SK-N-SH treated with all-trans-retinoic acid at 6 μM for 48 hours (cell line): ENCODE data around the gene ANKRD11.

ENCODE experiments used
- ATAC-seq: fragments of 200-7000 bp; cut with Tn5 transposase; 3 replicates; pipeline ENCODE4 v1.9.1; 2020; ENCODE audit warnings: mild to moderate bottlenecking, moderate library complexity
- ARNTL ChIP-seq: fragments of 450-650 bp; formaldehyde crosslinking; IDR thresholded peaks from 2 replicates; pipeline ENCODE4 v1.5.0; 2020; ENCODE audit warnings: low read depth, mild to moderate bottlenecking, moderate library complexity, borderline replicate concordance
- BACH2 ChIP-seq: fragments of 250-450 bp; sonication (Bioruptor Pico); IDR thresholded peaks from 2 replicates; pipeline ENCODE4 v1.9.0; 2021; ENCODE audit warnings: mild to moderate bottlenecking, borderline replicate concordance
- CSDC2 ChIP-seq: fragments of 250-450 bp; sonication (Bioruptor Pico); IDR thresholded peaks from 2 replicates; pipeline ENCODE4 v1.5.0; 2020; ENCODE audit warnings: mild to moderate bottlenecking, moderate library complexity
- ESRRG ChIP-seq: fragments of 250-450 bp; sonication (Bioruptor Pico); IDR thresholded peaks from 2 replicates; pipeline ENCODE4 v1.6.1; 2021; ENCODE audit warnings: mild to moderate bottlenecking
- GLIS3 ChIP-seq: fragments of 250-450 bp; sonication (Bioruptor Pico); IDR thresholded peaks from 2 replicates; pipeline ENCODE4 v1.5.0; 2020; ENCODE audit warnings: mild to moderate bottlenecking, moderate library complexity
- ISL1 ChIP-seq: fragments of 250-450 bp; sonication (Bioruptor Pico); IDR thresholded peaks from 2 replicates; pipeline ENCODE4 v2.1.2; 2022; ENCODE audit warnings: mild to moderate bottlenecking, moderate library complexity
- OSR1 ChIP-seq: fragments of 250-450 bp; sonication (Bioruptor Pico); IDR thresholded peaks from 2 replicates; pipeline ENCODE4 v1.8.0; 2022; ENCODE audit warnings: moderate library complexity, mild to moderate bottlenecking, inconsistent platforms
- PPARA ChIP-seq: fragments of 250-450 bp; sonication (Bioruptor Pico); IDR thresholded peaks from 2 replicates; pipeline ENCODE4 v1.5.0; 2020; ENCODE audit warnings: mild to moderate bottlenecking, borderline replicate concordance
- RARB ChIP-seq: fragments of 250-450 bp; sonication (Bioruptor Pico); IDR thresholded peaks from 2 replicates; pipeline ENCODE4 v1.8.0; 2021; ENCODE audit warnings: mild to moderate bottlenecking, moderate library complexity
- SNAI2 ChIP-seq: fragments of 250-450 bp; sonication (Bioruptor Pico); IDR thresholded peaks from 2 replicates; pipeline ENCODE4 v1.5.0; 2020; ENCODE audit warnings: mild to moderate bottlenecking, moderate library complexity
- TCF4 ChIP-seq: fragments of 250-450 bp; sonication (Bioruptor Pico); IDR thresholded peaks from 2 replicates; pipeline ENCODE4 v1.8.0; 2021; ENCODE audit warnings: mild to moderate bottlenecking, moderate library complexity, borderline replicate concordance
- TOX ChIP-seq: fragments of 250-450 bp; sonication (Bioruptor Pico); IDR thresholded peaks from 2 replicates; pipeline ENCODE4 v1.8.0; 2021; ENCODE audit warnings: mild to moderate bottlenecking, moderate library complexity, borderline replicate concordance
- ZC3H10 ChIP-seq: fragments of 250-450 bp; sonication (Bioruptor Pico); IDR thresholded peaks from 2 replicates; pipeline ENCODE4 v1.5.1; 2021; ENCODE audit warnings: mild to moderate bottlenecking, moderate library complexity
- ZFP3 ChIP-seq: fragments of 250-450 bp; sonication (Bioruptor Pico); IDR thresholded peaks from 2 replicates; pipeline ENCODE4 v1.5.0; 2020; ENCODE audit warnings: mild to moderate bottlenecking, moderate library complexity
- ZNF565 ChIP-seq: fragments of 450-650 bp; formaldehyde crosslinking; conservative IDR thresholded peaks from 2 replicates; pipeline ENCODE4 v1.5.0; 2020; ENCODE audit warnings: low read depth, mild to moderate bottlenecking, moderate library complexity
- ZNF70 ChIP-seq: fragments of 450-650 bp; formaldehyde crosslinking; IDR thresholded peaks from 2 replicates; pipeline ENCODE4 v1.5.0; 2020; ENCODE audit warnings: mild to moderate bottlenecking, moderate library complexity
- ZNF8 ChIP-seq: fragments of 450-650 bp; formaldehyde crosslinking; IDR thresholded peaks from 2 replicates; pipeline ENCODE4 v1.5.0; 2020; ENCODE audit warnings: mild to moderate bottlenecking, moderate library complexity
- TF ChIP-seq, protein P1 (sequence below): fragments of 250-450 bp; sonication (Bioruptor Pico); IDR thresholded peaks from 2 replicates; pipeline ENCODE4 v1.8.0; 2021; ENCODE audit warnings: low read depth, mild to moderate bottlenecking, moderate library complexity, borderline replicate concordance
- TF ChIP-seq, protein P2 (sequence below): fragments of 250-450 bp; sonication (Bioruptor Pico); IDR thresholded peaks from 2 replicates; pipeline ENCODE4 v1.5.1; 2021; ENCODE audit warnings: mild to moderate bottlenecking, moderate library complexity
- TF ChIP-seq, protein P3 (sequence below): fragments of 250-450 bp; sonication (Bioruptor Pico); IDR thresholded peaks from 2 replicates; pipeline ENCODE4 v1.5.1; 2020; ENCODE audit warnings: low read depth, mild to moderate bottlenecking, moderate library complexity
- TF ChIP-seq, protein P4 (sequence below): fragments of 250-450 bp; sonication (Bioruptor Pico); IDR thresholded peaks from 2 replicates; pipeline ENCODE4 v1.8.0; 2020; ENCODE audit warnings: mild to moderate bottlenecking, moderate library complexity, borderline replicate concordance

The ANKRD11 gene

DNA sequence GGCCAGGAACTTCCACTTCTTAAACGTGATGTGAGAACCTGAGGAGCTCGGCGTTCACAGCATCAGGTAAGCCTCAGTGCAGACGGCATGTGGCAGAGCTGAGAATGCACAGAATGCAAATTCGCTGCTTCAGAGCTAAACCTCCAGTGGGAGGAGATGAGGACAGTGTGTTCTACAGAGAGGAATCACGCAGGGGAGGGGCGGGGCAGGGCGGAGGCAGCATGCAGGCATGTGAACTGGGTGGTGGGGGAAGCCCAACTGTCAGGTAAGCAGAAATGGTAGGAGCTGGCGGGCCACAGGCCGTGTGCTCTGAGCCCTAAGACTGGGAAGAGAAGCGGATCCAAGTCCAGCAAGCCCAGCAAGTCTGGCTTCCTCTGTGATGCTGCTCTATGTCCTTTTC lies 178.2 kb downstream of the ANKRD11 start:
- no peak for ATAC-seq
- TF ChIP-seq ARNTL (CRISPR knock-in tag) (no peak), TCF4 (no peak), TOX (CRISPR knock-in tag) (no peak), SNAI2 (CRISPR knock-in tag) (no peak), PPARA (CRISPR knock-in tag) (no peak), GLIS3 (CRISPR knock-in tag) (no peak), ESRRG (CRISPR knock-in tag) (no peak)
- TF ChIP-seq, protein P1, sequence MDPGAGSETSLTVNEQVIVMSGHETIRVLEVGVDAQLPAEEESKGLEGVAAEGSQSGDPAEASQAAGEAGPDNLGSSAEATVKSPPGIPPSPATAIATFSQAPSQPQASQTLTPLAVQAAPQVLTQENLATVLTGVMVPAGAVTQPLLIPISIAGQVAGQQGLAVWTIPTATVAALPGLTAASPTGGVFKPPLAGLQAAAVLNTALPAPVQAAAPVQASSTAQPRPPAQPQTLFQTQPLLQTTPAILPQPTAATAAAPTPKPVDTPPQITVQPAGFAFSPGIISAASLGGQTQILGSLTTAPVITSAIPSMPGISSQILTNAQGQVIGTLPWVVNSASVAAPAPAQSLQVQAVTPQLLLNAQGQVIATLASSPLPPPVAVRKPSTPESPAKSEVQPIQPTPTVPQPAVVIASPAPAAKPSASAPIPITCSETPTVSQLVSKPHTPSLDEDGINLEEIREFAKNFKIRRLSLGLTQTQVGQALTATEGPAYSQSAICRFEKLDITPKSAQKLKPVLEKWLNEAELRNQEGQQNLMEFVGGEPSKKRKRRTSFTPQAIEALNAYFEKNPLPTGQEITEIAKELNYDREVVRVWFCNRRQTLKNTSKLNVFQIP = no peak
- TF ChIP-seq, protein P2, sequence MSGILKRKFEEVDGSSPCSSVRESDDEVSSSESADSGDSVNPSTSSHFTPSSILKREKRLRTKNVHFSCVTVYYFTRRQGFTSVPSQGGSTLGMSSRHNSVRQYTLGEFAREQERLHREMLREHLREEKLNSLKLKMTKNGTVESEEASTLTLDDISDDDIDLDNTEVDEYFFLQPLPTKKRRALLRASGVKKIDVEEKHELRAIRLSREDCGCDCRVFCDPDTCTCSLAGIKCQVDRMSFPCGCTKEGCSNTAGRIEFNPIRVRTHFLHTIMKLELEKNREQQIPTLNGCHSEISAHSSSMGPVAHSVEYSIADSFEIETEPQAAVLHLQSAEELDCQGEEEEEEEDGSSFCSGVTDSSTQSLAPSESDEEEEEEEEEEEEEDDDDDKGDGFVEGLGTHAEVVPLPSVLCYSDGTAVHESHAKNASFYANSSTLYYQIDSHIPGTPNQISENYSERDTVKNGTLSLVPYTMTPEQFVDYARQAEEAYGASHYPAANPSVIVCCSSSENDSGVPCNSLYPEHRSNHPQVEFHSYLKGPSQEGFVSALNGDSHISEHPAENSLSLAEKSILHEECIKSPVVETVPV (CRISPR knock-in tag) = no peak

DNA sequence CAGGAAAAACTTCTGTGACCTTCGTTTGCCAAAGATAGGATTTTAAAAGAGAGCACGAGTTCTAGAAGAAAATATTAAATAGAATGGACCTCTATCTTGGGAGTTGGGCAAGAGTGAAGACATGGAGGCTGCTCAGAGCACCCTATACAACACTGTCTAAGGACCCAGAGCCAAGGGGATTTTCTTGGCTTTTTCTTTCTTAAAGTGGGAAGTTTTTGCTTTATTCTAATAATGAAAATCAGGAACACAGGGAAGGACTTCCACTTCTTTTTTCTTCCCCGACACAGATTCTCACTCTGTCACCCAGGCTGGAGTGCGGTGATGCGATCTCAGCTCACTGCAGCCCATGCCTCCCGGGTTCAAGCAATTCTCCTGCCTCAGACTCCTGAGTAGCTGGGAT lies 178.7 kb downstream of the ANKRD11 start:
- TF ChIP-seq ARNTL (CRISPR knock-in tag) (no peak), ZNF565 (no peak), ZNF70 (no peak), ESRRG (CRISPR knock-in tag) (no peak), TOX (CRISPR knock-in tag) (no peak), GLIS3 (CRISPR knock-in tag) (no peak), ZNF8 (CRISPR knock-in tag) (no peak)
- TF ChIP-seq, protein P3, sequence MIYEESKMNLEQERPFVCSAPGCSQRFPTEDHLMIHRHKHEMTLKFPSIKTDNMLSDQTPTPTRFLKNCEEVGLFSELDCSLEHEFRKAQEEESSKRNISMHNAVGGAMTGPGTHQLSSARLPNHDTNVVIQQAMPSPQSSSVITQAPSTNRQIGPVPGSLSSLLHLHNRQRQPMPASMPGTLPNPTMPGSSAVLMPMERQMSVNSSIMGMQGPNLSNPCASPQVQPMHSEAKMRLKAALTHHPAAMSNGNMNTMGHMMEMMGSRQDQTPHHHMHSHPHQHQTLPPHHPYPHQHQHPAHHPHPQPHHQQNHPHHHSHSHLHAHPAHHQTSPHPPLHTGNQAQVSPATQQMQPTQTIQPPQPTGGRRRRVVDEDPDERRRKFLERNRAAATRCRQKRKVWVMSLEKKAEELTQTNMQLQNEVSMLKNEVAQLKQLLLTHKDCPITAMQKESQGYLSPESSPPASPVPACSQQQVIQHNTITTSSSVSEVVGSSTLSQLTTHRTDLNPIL (CRISPR knock-in tag) = no peak
- TF ChIP-seq, protein P4, sequence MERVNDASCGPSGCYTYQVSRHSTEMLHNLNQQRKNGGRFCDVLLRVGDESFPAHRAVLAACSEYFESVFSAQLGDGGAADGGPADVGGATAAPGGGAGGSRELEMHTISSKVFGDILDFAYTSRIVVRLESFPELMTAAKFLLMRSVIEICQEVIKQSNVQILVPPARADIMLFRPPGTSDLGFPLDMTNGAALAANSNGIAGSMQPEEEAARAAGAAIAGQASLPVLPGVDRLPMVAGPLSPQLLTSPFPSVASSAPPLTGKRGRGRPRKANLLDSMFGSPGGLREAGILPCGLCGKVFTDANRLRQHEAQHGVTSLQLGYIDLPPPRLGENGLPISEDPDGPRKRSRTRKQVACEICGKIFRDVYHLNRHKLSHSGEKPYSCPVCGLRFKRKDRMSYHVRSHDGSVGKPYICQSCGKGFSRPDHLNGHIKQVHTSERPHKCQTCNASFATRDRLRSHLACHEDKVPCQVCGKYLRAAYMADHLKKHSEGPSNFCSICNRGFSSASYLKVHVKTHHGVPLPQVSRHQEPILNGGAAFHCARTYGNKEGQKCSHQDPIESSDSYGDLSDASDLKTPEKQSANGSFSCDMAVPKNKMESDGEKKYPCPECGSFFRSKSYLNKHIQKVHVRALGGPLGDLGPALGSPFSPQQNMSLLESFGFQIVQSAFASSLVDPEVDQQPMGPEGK = no peak
- no peak for ATAC-seq

DNA sequence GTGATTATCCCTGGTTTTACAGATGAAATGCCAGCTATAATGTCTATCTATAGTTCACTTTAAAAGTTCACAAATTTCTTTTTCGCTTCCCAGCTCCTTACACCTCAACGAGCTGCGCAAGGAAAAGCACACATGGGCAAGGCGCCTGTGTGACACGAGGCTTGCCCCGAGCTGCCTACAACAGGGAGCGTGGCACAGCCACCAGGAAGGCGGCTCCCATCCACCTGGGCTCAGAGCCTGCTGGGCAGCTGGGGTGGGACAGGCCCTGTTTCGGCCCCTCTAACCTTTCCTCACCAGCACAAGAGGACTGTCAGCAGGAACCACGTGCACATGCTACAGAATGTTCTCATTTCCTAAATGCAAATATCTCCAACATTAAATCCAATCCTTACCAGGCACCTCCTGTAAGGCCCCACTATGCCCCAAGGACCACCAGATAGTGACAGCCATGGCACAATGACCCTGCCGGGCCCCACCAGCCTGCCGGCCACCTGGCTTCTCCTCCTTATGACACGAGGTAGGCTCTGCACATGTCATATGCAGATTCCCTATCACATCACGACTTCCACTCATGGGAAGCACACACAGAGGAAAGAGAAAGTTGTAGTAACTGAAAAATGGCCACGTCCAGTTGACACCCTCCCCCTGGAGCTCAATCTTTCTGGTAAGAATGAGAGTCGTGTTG lies 180.8 kb downstream of the ANKRD11 start:
- no peak for ATAC-seq
- TF ChIP-seq ISL1 (CRISPR knock-in tag) (no peak), ZFP3 (CRISPR knock-in tag) (no peak), ZNF565 (no peak), SNAI2 (CRISPR knock-in tag) (no peak), GLIS3 (CRISPR knock-in tag) (no peak), ESRRG (CRISPR knock-in tag) (no peak), ARNTL (CRISPR knock-in tag) (no peak), BACH2 (no peak), RARB (CRISPR knock-in tag) (no peak), OSR1 (CRISPR knock-in tag) (no peak), ZNF8 (CRISPR knock-in tag) (no peak), ZC3H10 (no peak), TOX (CRISPR knock-in tag) (no peak), CSDC2 (CRISPR knock-in tag) (no peak)
- TF ChIP-seq, protein P4 = no peak
- TF ChIP-seq, protein P2 (CRISPR knock-in tag) = no peak
- TF ChIP-seq, all 23 proteins: peak for 0
